Esophagus (tissue), 2 donors: ENCODE data around the gene RAPGEF2. TPM values are rescaled to one million over a fixed set of nuclear protein-coding genes. Genes with fewer than 3 reads are reported as not detected.

ENCODE experiments used
- H3K27ac ChIP-seq, 2 donors: one replicate each; pipeline ENCODE4 v1.5.1; 2013; ENCODE audit warnings: low read depth in 2 of 2, mild to moderate bottlenecking in 2 of 2, inconsistent platforms in 1 of 2, low read length in 1 of 2, moderate library complexity in 1 of 2
- H3K27me3 ChIP-seq, 2 donors: one replicate each; pipeline ENCODE4 v1.6.1; 2013; ENCODE audit warnings: low read length in 2 of 2, control low read depth in 1 of 2, mild to moderate bottlenecking in 1 of 2; ENCODE audit not compliant: insufficient read depth in 2 of 2, control insufficient read depth in 1 of 2
- H3K36me3 ChIP-seq, 2 donors: one replicate each; pipeline ENCODE4 v1.6.1; 2013; ENCODE audit warnings: low read length in 1 of 2; ENCODE audit not compliant: control insufficient read depth in 2 of 2, insufficient read depth in 2 of 2
- H3K4me1 ChIP-seq, 2 donors: one replicate each; pipeline ENCODE4 v1.6.1; 2013; ENCODE audit warnings: low read length in 1 of 2; ENCODE audit not compliant: control insufficient read depth in 2 of 2, insufficient read depth in 2 of 2
- H3K4me3 ChIP-seq, 2 donors: one replicate each; pipeline ENCODE4 v1.5.1; 2013; ENCODE audit warnings: low read length in 2 of 2, mild to moderate bottlenecking in 2 of 2, low read depth in 1 of 2, moderate library complexity in 1 of 2
- H3K9me3 ChIP-seq, 2 donors: one replicate each; pipeline ENCODE4 v1.6.1; 2013; ENCODE audit warnings: mild to moderate bottlenecking in 2 of 2, low read depth in 1 of 2, low read length in 1 of 2, moderate library complexity in 1 of 2; ENCODE audit not compliant: control insufficient read depth in 2 of 2, insufficient read depth in 1 of 2
- WGBS, 2 donors: extraction: QIAGEN DNeasy Blood & Tissue Kit; methylation state at CpG; one replicate each; pipeline ENCODE4 v1.1.7; 2013; 5-methylcytosine and 5-hydroxymethylcytosine counted together
- polyA plus RNA-seq, 2 donors: library from polyadenylated mRNA; stranded (reverse); fragments of 200-250 nt; gene quantifications; one replicate each; pipeline ENCODE4 v1.2.3, GENCODE V29; 2013
- donor health status: healthy with polysubstance abuse.
- donor health status: Bipolar disorder and iron deficiency.

The RAPGEF2 gene
- polyA plus RNA-seq, 2 donors: 3.9 to 4.3 TPM

GRCh38 chr4:159273141-159273438 lies 170.2 kb downstream of the RAPGEF2 start:
- no peak overlapping the region for H3K27ac ChIP-seq
- no peaks in the 10 kb centered on the region for H3K36me3 ChIP-seq
- no peaks in the 10 kb centered on the region for H3K27me3 ChIP-seq
- H3K4me3 ChIP-seq: no peak overlapping the region
- no peaks in the 10 kb centered on the region for H3K9me3 ChIP-seq
- H3K4me1 ChIP-seq: peaks cover 0 to 3% of the 10 kb centered on the region in 2 donors

GRCh38 chr4:159273841-159274240 lies 171.0 kb downstream of the RAPGEF2 start:
- peaks cover 0 to 3% of the 10 kb centered on the region in 2 donors for H3K4me1 ChIP-seq
- H3K27ac ChIP-seq: no peak overlapping the region
- WGBS, 2 donors: 78 to 88% methylated on average over 9 of the region's 9 CpGs
- H3K4me3 ChIP-seq: no peak overlapping the region
- no peaks in the 10 kb centered on the region for H3K9me3 ChIP-seq
- H3K36me3 ChIP-seq: no peaks in the 10 kb centered on the region
- H3K27me3 ChIP-seq: no peaks in the 10 kb centered on the region

GRCh38 chr4:159278399-159278798 lies 175.5 kb downstream of the RAPGEF2 start:
- 87 to 88% methylated on average over 5 of the region's 5 CpGs for WGBS, 2 donors
- H3K4me3 ChIP-seq: no peak overlapping the region
- no peaks in the 10 kb centered on the region for H3K27me3 ChIP-seq
- H3K4me1 ChIP-seq: peaks cover 0 to 3% of the 10 kb centered on the region in 2 donors
- H3K36me3 ChIP-seq: no peaks in the 10 kb centered on the region
- H3K27ac ChIP-seq: no peak overlapping the region
- no peaks in the 10 kb centered on the region for H3K9me3 ChIP-seq

DNA sequence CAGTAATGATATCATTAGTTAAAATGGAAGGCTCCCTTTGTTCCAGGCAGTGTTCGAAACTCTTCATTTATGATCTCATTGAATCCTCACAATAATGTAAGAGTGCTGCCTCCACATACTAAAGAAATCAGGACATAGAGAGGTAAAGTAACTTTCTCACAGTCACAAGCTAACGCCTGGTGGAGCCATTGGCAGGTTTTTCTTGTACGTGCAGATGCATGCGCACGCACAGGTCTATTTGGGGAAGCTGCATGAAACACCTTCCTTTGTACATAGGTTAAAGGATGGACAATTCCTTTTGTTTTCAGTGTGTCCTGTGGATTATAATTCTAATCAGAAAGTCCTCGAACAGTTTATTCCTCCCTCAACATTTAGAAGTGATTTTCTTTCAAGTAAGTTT lies 176.2 kb downstream of the RAPGEF2 start:
- no peaks in the 10 kb centered on the region for H3K27me3 ChIP-seq
- no peaks in the 10 kb centered on the region for H3K36me3 ChIP-seq
- no peak overlapping the region for H3K27ac ChIP-seq
- H3K4me1 ChIP-seq: no peaks in the 10 kb centered on the region
- no peaks in the 10 kb centered on the region for H3K9me3 ChIP-seq
- 83 to 86% methylated on average over 6 of the region's 6 CpGs for WGBS, 2 donors
- H3K4me3 ChIP-seq: no peak overlapping the region

DNA sequence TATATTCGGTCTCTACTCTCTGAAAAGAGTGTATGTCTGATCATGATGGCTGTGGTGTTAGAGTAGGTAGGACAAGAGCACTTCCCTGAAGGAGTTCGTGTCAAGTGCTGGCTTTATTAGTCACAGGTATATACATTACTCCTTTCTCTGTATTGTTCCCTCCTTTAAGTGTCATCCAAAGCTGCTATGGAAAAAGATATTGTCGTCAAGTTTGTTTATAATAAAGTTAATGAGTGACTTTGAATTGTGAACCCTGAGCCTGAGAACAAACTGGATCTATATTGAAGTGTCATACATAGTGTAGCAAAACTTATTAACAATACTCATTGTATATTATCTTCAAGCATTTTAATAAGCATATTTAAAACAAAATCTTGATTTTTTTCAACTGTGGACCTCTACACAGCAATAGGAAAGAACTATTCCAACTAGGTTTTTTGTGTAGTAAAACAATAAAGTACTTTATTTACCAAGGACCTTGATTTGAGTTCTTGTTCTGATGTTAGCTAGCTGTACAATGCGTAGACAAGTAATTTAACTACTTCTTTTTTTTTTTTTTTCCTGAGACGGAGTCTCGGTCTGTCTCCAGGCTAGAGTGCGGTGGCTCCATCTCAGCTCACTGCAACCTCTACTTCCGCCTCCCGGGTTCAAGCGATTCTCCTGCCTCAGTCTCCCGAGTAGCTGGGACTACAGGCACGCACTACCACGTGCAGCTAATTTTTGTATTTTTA lies 177.7 kb downstream of the RAPGEF2 start:
- H3K4me1 ChIP-seq: no peaks in the 10 kb centered on the region
- no peaks in the 10 kb centered on the region for H3K27me3 ChIP-seq
- no peaks in the 10 kb centered on the region for H3K9me3 ChIP-seq
- H3K36me3 ChIP-seq: no peaks in the 10 kb centered on the region
- H3K27ac ChIP-seq: no peak overlapping the region
- H3K4me3 ChIP-seq: no peak overlapping the region
- 82 to 95% methylated on average over 13 of the region's 13 CpGs for WGBS, 2 donors

- H3K9me3 ChIP-seq: no peaks in the 10 kb centered on the region
- H3K4me1 ChIP-seq: no peaks in the 10 kb centered on the region
- 80 to 91% methylated on average over 2 of the region's 2 CpGs for WGBS, 2 donors
- H3K36me3 ChIP-seq: no peaks in the 10 kb centered on the region
- H3K4me3 ChIP-seq: no peak overlapping the region
- no peak overlapping the region for H3K27ac ChIP-seq
- H3K27me3 ChIP-seq: no peaks in the 10 kb centered on the region
Measured at GRCh38 chr4:159281771-159282170, 178.9 kb downstream of the RAPGEF2 start.

GRCh38 chr4:159282329-159282728 lies 179.4 kb downstream of the RAPGEF2 start:
- H3K9me3 ChIP-seq: no peaks in the 10 kb centered on the region
- H3K36me3 ChIP-seq: no peaks in the 10 kb centered on the region
- H3K4me3 ChIP-seq: no peak overlapping the region
- 83 to 86% methylated on average over 5 of the region's 5 CpGs for WGBS, 2 donors
- H3K4me1 ChIP-seq: no peaks in the 10 kb centered on the region
- no peaks in the 10 kb centered on the region for H3K27me3 ChIP-seq
- no peak overlapping the region for H3K27ac ChIP-seq

DNA sequence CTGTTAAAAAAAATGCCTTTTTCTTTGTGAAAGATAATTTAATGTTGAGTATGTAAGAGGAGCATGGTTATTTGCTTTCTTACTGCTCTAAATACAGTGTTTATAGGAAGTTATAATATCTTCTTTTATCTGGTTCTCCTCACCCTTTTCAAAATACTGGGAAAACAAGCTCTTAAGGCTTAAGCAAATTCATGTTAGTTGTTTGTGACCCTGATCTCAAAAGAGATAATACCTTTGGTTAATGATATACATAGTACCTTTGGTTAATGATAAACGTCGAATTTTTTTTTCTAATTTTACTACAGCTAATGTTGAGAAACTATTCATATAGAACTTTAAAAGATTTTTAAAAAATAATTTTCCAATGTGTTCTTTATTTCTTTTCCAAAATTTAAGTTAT lies 180.1 kb downstream of the RAPGEF2 start:
- Histone ChIP-seq H3K9me3 (no peaks in the 10 kb centered on the region), H3K27ac (no peak overlapping the region), H3K4me1 (no peaks in the 10 kb centered on the region), H3K36me3 (no peaks in the 10 kb centered on the region), H3K4me3 (no peak overlapping the region), H3K27me3 (no peaks in the 10 kb centered on the region)
- WGBS, 2 donors: 74 to 84% methylated on average over 2 of the region's 2 CpGs

GRCh38 chr4:159283696-159284095 lies 180.8 kb downstream of the RAPGEF2 start:
- Histone ChIP-seq H3K9me3 (no peaks in the 10 kb centered on the region), H3K36me3 (no peaks in the 10 kb centered on the region), H3K4me3 (no peak overlapping the region), H3K27ac (no peak overlapping the region), H3K27me3 (no peaks in the 10 kb centered on the region), H3K4me1 (no peaks in the 10 kb centered on the region)
- 32 to 52% methylated on average over 1 of the region's 1 CpG for WGBS, 2 donors

DNA sequence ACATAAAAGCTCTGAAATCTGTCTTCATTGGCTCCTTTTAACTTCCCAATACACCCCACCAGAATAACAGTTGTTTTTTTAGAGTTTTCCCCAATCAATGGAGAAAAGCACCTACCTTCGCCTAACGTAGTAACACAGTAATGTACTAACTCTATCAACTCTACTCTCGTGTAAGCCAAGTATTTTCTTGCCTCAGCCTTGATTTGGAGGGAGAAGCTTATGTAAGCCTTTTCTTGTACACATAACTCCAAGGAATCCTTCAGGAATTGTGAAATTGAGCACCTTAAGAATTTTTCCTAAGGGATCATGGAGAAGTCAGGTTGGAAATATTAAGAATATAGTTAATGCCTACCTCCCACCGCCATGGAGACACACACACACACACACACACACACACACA lies 181.2 kb downstream of the RAPGEF2 start:
- Histone ChIP-seq H3K27ac (no peak overlapping the region), H3K27me3 (no peaks in the 10 kb centered on the region), H3K9me3 (no peaks in the 10 kb centered on the region), H3K4me1 (no peaks in the 10 kb centered on the region), H3K4me3 (no peak overlapping the region), H3K36me3 (no peaks in the 10 kb centered on the region)
- 76 to 87% methylated on average over 4 of the region's 4 CpGs for WGBS, 2 donors
